Neural cell (in vitro differentiated cells): Measurements from ENCODE around the gene B4GALT2.

Experiments used
- CTCF ChIP-seq: fragments of 450-650 bp; IDR thresholded peaks from 2 replicates; pipeline ENCODE4 v1.5.1; 2014; ENCODE audit warnings: antibody characterized with exemption, mild to moderate bottlenecking, moderate library complexity; ENCODE audit not compliant: poor library complexity, severe bottlenecking
- EP300 ChIP-seq: fragments of 450-650 bp; conservative IDR thresholded peaks from 2 replicates; pipeline ENCODE4 v1.6.1; 2014; ENCODE audit warnings: antibody characterized with exemption, mild to moderate bottlenecking, moderate library complexity; ENCODE audit not compliant: poor library complexity, severe bottlenecking
- EZH2 ChIP-seq: fragments of 200-600, 300-800 bp; shearing (Covaris generic), sonication (generic); IDR thresholded peaks from 2 replicates; pipeline ENCODE4 v1.6.1; 2014; ENCODE audit warnings: antibody characterized with exemption, low read length, borderline replicate concordance, mild to moderate bottlenecking; ENCODE audit not compliant: insufficient read depth, poor library complexity, severe bottlenecking
- RAD21 ChIP-seq: fragments of 450-650 bp; conservative IDR thresholded peaks from 2 replicates; pipeline ENCODE4 v1.6.1; 2014; ENCODE audit warnings: antibody characterized with exemption, mild to moderate bottlenecking, moderate library complexity
- REST ChIP-seq: IDR thresholded peaks from 2 replicates; pipeline ENCODE4 v1.6.1; 2012; ENCODE audit warnings: borderline replicate concordance
- TAF1 ChIP-seq: IDR thresholded peaks from 2 replicates; pipeline ENCODE4 v1.6.1; 2012; ENCODE audit warnings: low read depth

- no peak for TF ChIP-seq CTCF
- no peak for TF ChIP-seq REST
- no peak for TF ChIP-seq TAF1
- no peak for TF ChIP-seq EZH2
- no peak for TF ChIP-seq RAD21
- TF ChIP-seq EP300: no peak
These were observed 1.5 kb downstream of the B4GALT2 start for GRCh38 chr1:43980255-43981134.
